Measurements from ENCODE around the gene CHSY3. TPM values are rescaled to one million over a fixed set of nuclear protein-coding genes. Genes with fewer than 3 reads are reported as not detected.

CHSY3 gene
- total RNA-seq, 5 donors from 2014 or later (not counting 1 experiment from before 2014, with no cell fraction given) = not detected

- H3K4me1 ChIP-seq (ENCODE audit: control insufficient read depth in 1 of 2, extremely low read depth in 1 of 2, insufficient read depth in 2 of 2, low read length in 2 of 2) = no peaks in the 10 kb centered on the region
- POLR2A ChIA-PET = no interaction called here
- H3K4me3 Mint-ChIP-seq = no peak overlapping the region
- no peaks in the 10 kb centered on the region for H3K36me3 Mint-ChIP-seq
- H3K36me3 ChIP-seq (ENCODE audit: control insufficient read depth in 2 of 2, extremely low read depth in 1 of 2, insufficient read depth in 1 of 2, low read length in 1 of 2) = no peaks in the 10 kb centered on the region
- peaks cover 2 to 10% of the 10 kb centered on the region in 2 donors for H3K27me3 Mint-ChIP-seq
- H3K27me3 ChIP-seq (replicated peaks in 1 of 2; ENCODE audit: control insufficient read depth in 2 of 2, extremely low read depth in 1 of 2, insufficient read depth in 2 of 2, low read length in 1 of 2) = peaks cover 0 to 2% of the 10 kb centered on the region in 2 experiments
- no peak overlapping the region for H3K27ac Mint-ChIP-seq
- CTCF ChIA-PET = no interaction called here
- WGBS (ENCODE audit: insufficient coverage) = no CpG with 5 or more reads among the region's 1 CpG
- ATAC-seq (replicated peaks in 1 of 4) (no peak), DNase-seq (no peak)
- no peaks in the 10 kb centered on the region for H3K9me3 Mint-ChIP-seq
- no peaks in the 10 kb centered on the region for H3K4me1 Mint-ChIP-seq
- H3K27ac ChIP-seq (ENCODE audit: low read length) = no peak overlapping the region
- H3K9me3 ChIP-seq = no peaks in the 10 kb centered on the region
- H3K4me3 ChIP-seq (ENCODE audit: control insufficient read depth in 1 of 2, extremely low read depth in 1 of 2, low read length in 1 of 2) = no peak overlapping the region
Observed at GRCh38 chr5:130137681-130138080, 233.4 kb downstream of the CHSY3 start.

GRCh38 chr5:130138406-130139045, 234.3 kb downstream of the CHSY3 start:
- Mint-ChIP-seq H3K36me3 (no peaks in the 10 kb centered on the region), H3K27ac (no peak overlapping the region), H3K27me3 (peaks cover 2 to 10% of the 10 kb centered on the region in 2 donors), H3K9me3 (no peaks in the 10 kb centered on the region), H3K4me3 (no peak overlapping the region), H3K4me1 (no peaks in the 10 kb centered on the region)
- Histone ChIP-seq H3K9me3 (no peaks in the 10 kb centered on the region), H3K4me1 (ENCODE audit: control insufficient read depth in 1 of 2, extremely low read depth in 1 of 2, insufficient read depth in 2 of 2, low read length in 2 of 2) (no peaks in the 10 kb centered on the region), H3K27me3 (replicated peaks in 1 of 2; ENCODE audit: control insufficient read depth in 2 of 2, extremely low read depth in 1 of 2, insufficient read depth in 2 of 2, low read length in 1 of 2) (peaks cover 0 to 2% of the 10 kb centered on the region in 2 experiments), H3K36me3 (ENCODE audit: control insufficient read depth in 2 of 2, extremely low read depth in 1 of 2, insufficient read depth in 1 of 2, low read length in 1 of 2) (no peaks in the 10 kb centered on the region), H3K4me3 (ENCODE audit: control insufficient read depth in 1 of 2, extremely low read depth in 1 of 2, low read length in 1 of 2) (no peak overlapping the region), H3K27ac (ENCODE audit: low read length) (no peak overlapping the region)
- ChIA-PET POLR2A (no interaction called here), CTCF (no interaction called here)
- no peak for ATAC-seq (replicated peaks in 1 of 4)
- no peak for DNase-seq

GRCh38 chr5:130141659-130142320, 237.5 kb downstream of the CHSY3 start:
- 100% methylated on average over 1 of the region's 3 CpGs for WGBS (ENCODE audit: insufficient coverage)
- Mint-ChIP-seq H3K9me3 (peaks cover 0 to 3% (median 3%) of the 10 kb centered on the region in 3 donors), H3K36me3 (no peaks in the 10 kb centered on the region), H3K4me3 (no peak overlapping the region), H3K27ac (no peak overlapping the region), H3K27me3 (peaks cover 2 to 10% of the 10 kb centered on the region in 2 donors), H3K4me1 (no peaks in the 10 kb centered on the region)
- Histone ChIP-seq H3K36me3 (ENCODE audit: control insufficient read depth in 2 of 2, extremely low read depth in 1 of 2, insufficient read depth in 1 of 2, low read length in 1 of 2) (no peaks in the 10 kb centered on the region), H3K27ac (ENCODE audit: low read length) (no peak overlapping the region), H3K4me3 (ENCODE audit: control insufficient read depth in 1 of 2, extremely low read depth in 1 of 2, low read length in 1 of 2) (no peak overlapping the region), H3K27me3 (replicated peaks in 1 of 2; ENCODE audit: control insufficient read depth in 2 of 2, extremely low read depth in 1 of 2, insufficient read depth in 2 of 2, low read length in 1 of 2) (peaks cover 0 to 2% of the 10 kb centered on the region in 2 experiments), H3K4me1 (ENCODE audit: control insufficient read depth in 1 of 2, extremely low read depth in 1 of 2, insufficient read depth in 2 of 2, low read length in 2 of 2) (no peaks in the 10 kb centered on the region), H3K9me3 (no peaks in the 10 kb centered on the region)
- POLR2A ChIA-PET = no interaction called here
- DNase-seq (no peak), ATAC-seq (replicated peaks in 1 of 4) (no peak)
- CTCF ChIA-PET = no interaction called here

- no peaks in the 10 kb centered on the region for H3K36me3 Mint-ChIP-seq
- H3K27me3 Mint-ChIP-seq = peaks cover 0 to 9% of the 10 kb centered on the region in 2 donors
- POLR2A ChIA-PET = no interaction called here
Observed at GRCh38 chr5:130151239-130151638, 247.0 kb downstream of the CHSY3 start.

GRCh38 chr5:130155345-130156011, 251.2 kb downstream of the CHSY3 start:
- Mint-ChIP-seq H3K27me3 (peaks cover 0 to 9% of the 10 kb centered on the region in 2 donors), H3K4me1 (no peaks in the 10 kb centered on the region), H3K27ac (no peak overlapping the region), H3K9me3 (peaks cover 0 to 4% (median 0%) of the 10 kb centered on the region in 3 donors), H3K4me3 (no peak overlapping the region), H3K36me3 (no peaks in the 10 kb centered on the region)
- POLR2A ChIA-PET = no interaction called here
- H3K9me3 ChIP-seq = no peaks in the 10 kb centered on the region
- CTCF ChIA-PET = interaction anchor here in 1 of 2 donors (0.6 kb wide), 1 partner anchor 389 kb away, joined by 3 read pairs; no protein-coding TSS in a partner anchor
- DNase-seq (no peak), ATAC-seq (replicated peaks in 1 of 4) (no peak)
- no peaks in the 10 kb centered on the region for H3K27me3 ChIP-seq (replicated peaks in 1 of 2; ENCODE audit: control insufficient read depth in 2 of 2, extremely low read depth in 1 of 2, insufficient read depth in 2 of 2, low read length in 1 of 2)
- H3K27ac ChIP-seq (ENCODE audit: low read length) = no peak overlapping the region
- no peaks in the 10 kb centered on the region for H3K4me1 ChIP-seq (ENCODE audit: control insufficient read depth in 1 of 2, extremely low read depth in 1 of 2, insufficient read depth in 2 of 2, low read length in 2 of 2)
- H3K4me3 ChIP-seq (ENCODE audit: control insufficient read depth in 1 of 2, extremely low read depth in 1 of 2, low read length in 1 of 2) = no peak overlapping the region
- 94% methylated on average over 2 of the region's 5 CpGs for WGBS (ENCODE audit: insufficient coverage)
- no peaks in the 10 kb centered on the region for H3K36me3 ChIP-seq (ENCODE audit: control insufficient read depth in 2 of 2, extremely low read depth in 1 of 2, insufficient read depth in 1 of 2, low read length in 1 of 2)

More at GRCh38 chr5:130151239-130151638, 247.0 kb downstream of the CHSY3 start:
- DNase-seq = no peak
- H3K4me1 ChIP-seq (ENCODE audit: control insufficient read depth in 1 of 2, extremely low read depth in 1 of 2, insufficient read depth in 2 of 2, low read length in 2 of 2) = no peaks in the 10 kb centered on the region
- no peak for ATAC-seq (replicated peaks in 1 of 4)
- no peaks in the 10 kb centered on the region for H3K27me3 ChIP-seq (replicated peaks in 1 of 2; ENCODE audit: control insufficient read depth in 2 of 2, extremely low read depth in 1 of 2, insufficient read depth in 2 of 2, low read length in 1 of 2)
- CTCF ChIA-PET = no interaction called here
- 40% methylated on average over 1 of the region's 2 CpGs for WGBS (ENCODE audit: insufficient coverage)
- Mint-ChIP-seq H3K27ac (no peak overlapping the region), H3K4me3 (no peak overlapping the region), H3K9me3 (peaks cover 0 to 3% (median under 1%) of the 10 kb centered on the region in 3 donors), H3K4me1 (no peaks in the 10 kb centered on the region)
- no peak overlapping the region for H3K27ac ChIP-seq (ENCODE audit: low read length)
- H3K4me3 ChIP-seq (ENCODE audit: control insufficient read depth in 1 of 2, extremely low read depth in 1 of 2, low read length in 1 of 2) = no peak overlapping the region
- H3K36me3 ChIP-seq (ENCODE audit: control insufficient read depth in 2 of 2, extremely low read depth in 1 of 2, insufficient read depth in 1 of 2, low read length in 1 of 2) = no peaks in the 10 kb centered on the region
- no peaks in the 10 kb centered on the region for H3K9me3 ChIP-seq

- no peaks in the 10 kb centered on the region for H3K4me1 ChIP-seq (ENCODE audit: control insufficient read depth in 1 of 2, extremely low read depth in 1 of 2, insufficient read depth in 2 of 2, low read length in 2 of 2)
- no peak overlapping the region for H3K4me3 ChIP-seq (ENCODE audit: control insufficient read depth in 1 of 2, extremely low read depth in 1 of 2, low read length in 1 of 2)
- peaks cover 0 to 4% (median 0%) of the 10 kb centered on the region in 3 donors for H3K9me3 Mint-ChIP-seq
- 42% methylated on average over 2 of the region's 3 CpGs for WGBS (ENCODE audit: insufficient coverage)
- no peak overlapping the region for H3K27ac Mint-ChIP-seq
- H3K4me3 Mint-ChIP-seq = no peak overlapping the region
- ATAC-seq (replicated peaks in 1 of 4) (no peak), DNase-seq (no peak)
- peaks cover 0 to 4% of the 10 kb centered on the region in 2 donors for H3K27me3 Mint-ChIP-seq
- no peaks in the 10 kb centered on the region for H3K4me1 Mint-ChIP-seq
- CTCF ChIA-PET = no interaction called here
- H3K9me3 ChIP-seq = no peaks in the 10 kb centered on the region
- H3K36me3 ChIP-seq (ENCODE audit: control insufficient read depth in 2 of 2, extremely low read depth in 1 of 2, insufficient read depth in 1 of 2, low read length in 1 of 2) = no peaks in the 10 kb centered on the region
- POLR2A ChIA-PET = no interaction called here
- H3K27me3 ChIP-seq (replicated peaks in 1 of 2; ENCODE audit: control insufficient read depth in 2 of 2, extremely low read depth in 1 of 2, insufficient read depth in 2 of 2, low read length in 1 of 2) = no peaks in the 10 kb centered on the region
- no peak overlapping the region for H3K27ac ChIP-seq (ENCODE audit: low read length)
- no peaks in the 10 kb centered on the region for H3K36me3 Mint-ChIP-seq
Observed at GRCh38 chr5:130158036-130158435, 253.8 kb downstream of the CHSY3 start.
